Body of pancreas (tissue), 4 donors: Measurements from ENCODE around the gene CCDC50. TPM values are rescaled to one million over a fixed set of nuclear protein-coding genes. Genes with fewer than 3 reads are reported as not detected.

Experiments
- ATAC-seq: fragments of 150-250 bp; one replicate; pipeline ENCODE4 v1.9.1; 2016
- DNase-seq, 4 donors: peaks; one replicate each; pipeline ENCODE4 v3.0.0-alpha.2; 2019
- H3K27ac ChIP-seq, 4 donors: fragments of 200-600 bp; sonication (generic); 1 replicate in 3 of 4; 2 replicates in 1 of 4; pipeline versions ENCODE4 v1.5.1 to v1.6.1; 2016 to 2019; ENCODE audit warnings: mild to moderate bottlenecking in 1 of 4, mixed read lengths in 1 of 4, moderate library complexity in 1 of 4
- H3K27me3 ChIP-seq, 2 donors: fragments of 200-600 bp; sonication (generic); one replicate each; pipeline ENCODE4 v1.6.0; 2016; ENCODE audit warnings: mild to moderate bottlenecking in 1 of 2
- H3K36me3 ChIP-seq, 2 donors: fragments of 200-600 bp; sonication (generic); replicated peaks in 1 of 2; 2 replicates each; pipeline ENCODE4 v1.5.1; 2016; ENCODE audit warnings: low read depth in 2 of 2; ENCODE audit not compliant: insufficient read depth in 1 of 2
- H3K4me1 ChIP-seq: fragments of 200-600 bp; sonication (generic); one replicate; pipeline ENCODE4 v1.6.0; 2016
- H3K4me3 ChIP-seq, 2 donors: fragments of 200-600 bp; sonication (generic); 1 replicate in 1 of 2; 2 replicates in 1 of 2; pipeline ENCODE4 v1.5.1; 2016 to 2019
- H3K9me3 ChIP-seq, 3 donors: fragments of 200-600 bp; sonication (generic); 1 replicate in 2 of 3; 2 replicates in 1 of 3; pipeline ENCODE4 v1.5.1; 2016
- POLR2A ChIP-seq, 3 donors: fragments of 450-650 bp; IDR thresholded peaks; one replicate each; pipeline ENCODE4 v1.6.1; 2016; ENCODE audit warnings: antibody characterized with exemption in 3 of 3, mild to moderate bottlenecking in 2 of 3
- WGBS, 2 donors: methylation state at CpG; one replicate each; pipeline ENCODE4 v1.1.5; 2017; 5-methylcytosine and 5-hydroxymethylcytosine counted together
- intact Hi-C: fragments of 100-400 bp; cut with DNase I; formaldehyde crosslinking; loops from one replicate; pipeline ENCODE4 v1.15.1; 2023
- total RNA-seq, 2 donors: library from RNA; depleted of rRNA; stranded (reverse); fragments of >200 nt; gene quantifications; one replicate each; pipeline ENCODE4 v1.1.0, GENCODE V29; 2016
- TF ChIP-seq, protein P1 (sequence below), 7 experiments: fragments of 450-650 bp in 4 of 7; fragments of 200-600 bp in 3 of 7; sonication (generic) in 3 of 7; IDR thresholded peaks; one replicate each; pipeline ENCODE4 v1.5.1; 2016 to 2019; ENCODE audit warnings: antibody characterized with exemption in 7 of 7

The CCDC50 gene
- total RNA-seq, 2 donors from 2014 or later = 51.1 to 89.3 TPM

DNA sequence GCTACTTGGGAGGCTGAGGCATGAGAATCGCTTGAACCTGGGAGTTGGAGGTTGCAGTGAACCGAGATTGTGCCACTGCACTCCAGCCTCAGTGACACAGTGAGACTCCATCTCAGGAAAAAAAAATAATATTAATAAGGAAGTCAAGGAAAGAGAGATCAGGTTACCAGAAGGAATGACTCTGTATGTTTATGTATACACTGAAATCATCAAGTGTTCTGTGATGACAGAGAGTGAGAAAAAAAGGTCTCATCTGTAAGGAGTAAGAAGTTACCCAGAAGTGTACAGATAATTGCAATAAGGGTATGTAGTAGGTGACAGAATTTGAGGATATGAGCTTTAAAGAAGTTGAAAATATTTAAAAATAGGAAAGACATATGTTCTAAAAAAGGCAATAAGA, 4.3 kb upstream of the CCDC50 start:
- Histone ChIP-seq H3K27me3 (no peaks in the 10 kb centered on the region), H3K4me3 (no peak overlapping the region), H3K27ac (no peak overlapping the region), H3K4me1 (peaks cover 5% of the 10 kb centered on the region), H3K9me3 (no peaks in the 10 kb centered on the region), H3K36me3 (no peaks in the 10 kb centered on the region)
- 81 to 93% methylated on average over 2 of the region's 2 CpGs for WGBS, 2 donors
- intact Hi-C loops = no loop called here
- ATAC-seq = no peak
- TF ChIP-seq, protein P1, sequence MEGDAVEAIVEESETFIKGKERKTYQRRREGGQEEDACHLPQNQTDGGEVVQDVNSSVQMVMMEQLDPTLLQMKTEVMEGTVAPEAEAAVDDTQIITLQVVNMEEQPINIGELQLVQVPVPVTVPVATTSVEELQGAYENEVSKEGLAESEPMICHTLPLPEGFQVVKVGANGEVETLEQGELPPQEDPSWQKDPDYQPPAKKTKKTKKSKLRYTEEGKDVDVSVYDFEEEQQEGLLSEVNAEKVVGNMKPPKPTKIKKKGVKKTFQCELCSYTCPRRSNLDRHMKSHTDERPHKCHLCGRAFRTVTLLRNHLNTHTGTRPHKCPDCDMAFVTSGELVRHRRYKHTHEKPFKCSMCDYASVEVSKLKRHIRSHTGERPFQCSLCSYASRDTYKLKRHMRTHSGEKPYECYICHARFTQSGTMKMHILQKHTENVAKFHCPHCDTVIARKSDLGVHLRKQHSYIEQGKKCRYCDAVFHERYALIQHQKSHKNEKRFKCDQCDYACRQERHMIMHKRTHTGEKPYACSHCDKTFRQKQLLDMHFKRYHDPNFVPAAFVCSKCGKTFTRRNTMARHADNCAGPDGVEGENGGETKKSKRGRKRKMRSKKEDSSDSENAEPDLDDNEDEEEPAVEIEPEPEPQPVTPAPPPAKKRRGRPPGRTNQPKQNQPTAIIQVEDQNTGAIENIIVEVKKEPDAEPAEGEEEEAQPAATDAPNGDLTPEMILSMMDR (IDR thresholded peaks at IDR 0.05) = no peak
- TF ChIP-seq POLR2A (IDR thresholded peaks at IDR 0.05) = no peak
- DNase-seq = no peak

DNA sequence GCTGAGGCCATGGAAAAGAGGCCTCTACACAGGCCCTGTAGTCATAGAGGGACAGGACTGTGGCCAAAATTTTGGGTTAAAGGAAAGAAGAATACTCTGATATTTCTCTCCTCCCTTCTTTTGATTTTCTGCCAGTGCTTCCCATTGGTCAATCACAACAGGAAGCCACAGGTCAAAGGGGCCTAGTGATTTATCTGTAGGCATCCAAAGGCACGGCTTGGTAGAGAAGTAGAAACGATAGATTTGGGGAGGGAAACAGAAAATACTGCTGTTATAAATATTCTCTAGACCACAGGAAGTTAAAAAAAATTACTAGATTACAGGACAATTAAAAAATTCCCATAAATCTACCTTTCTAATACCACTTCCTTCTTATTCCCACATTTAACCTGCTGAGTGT, 1.7 kb upstream of the CCDC50 start:
- Histone ChIP-seq H3K27me3 (no peaks in the 10 kb centered on the region), H3K36me3 (no peaks in the 10 kb centered on the region), H3K4me1 (peaks cover 23% of the 10 kb centered on the region), H3K4me3 (no peak overlapping the region), H3K9me3 (no peaks in the 10 kb centered on the region), H3K27ac (no peak overlapping the region)
- no peak for DNase-seq
- TF ChIP-seq POLR2A (IDR thresholded peaks at IDR 0.05) = no peak
- TF ChIP-seq, protein P1 (IDR thresholded peaks at IDR 0.05) = no peak
- 51 to 88% methylated on average over 2 of the region's 2 CpGs for WGBS, 2 donors
- no peak for ATAC-seq
- intact Hi-C loops = no loop called here

DNA sequence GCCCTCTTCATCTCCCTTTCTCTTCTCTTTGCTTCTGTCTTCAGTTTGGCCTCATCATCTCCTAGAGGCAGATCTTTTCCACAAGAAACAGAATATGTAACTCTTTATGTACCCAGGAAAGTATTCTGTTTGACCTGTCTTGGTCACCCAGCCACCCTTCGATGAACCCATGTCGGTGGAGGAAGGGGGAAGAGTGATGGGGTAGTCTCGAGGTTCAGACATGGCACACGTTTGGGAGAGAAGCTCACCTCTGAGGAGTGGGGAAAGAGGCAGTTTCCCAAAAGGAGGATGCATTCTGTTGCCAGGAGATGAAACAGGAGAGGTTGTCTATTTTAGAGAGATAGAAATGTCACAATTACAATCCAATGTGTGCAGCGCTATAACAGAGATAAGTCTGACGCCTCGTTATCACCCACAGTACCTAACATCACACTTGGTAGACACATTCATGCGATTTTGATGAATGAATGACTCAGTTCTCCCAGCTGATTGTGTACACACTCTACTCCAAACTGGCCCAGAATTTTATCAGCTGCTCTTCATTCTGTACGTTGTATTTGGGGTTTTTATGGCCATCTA, 722 bp upstream of the CCDC50 start:
- DNase-seq = no peak
- intact Hi-C loops = no loop called here
- ATAC-seq = no peak
- 43 to 47% methylated on average over 9 of the region's 9 CpGs for WGBS, 2 donors
- Histone ChIP-seq H3K9me3 (no peaks in the 10 kb centered on the region), H3K27me3 (no peaks in the 10 kb centered on the region), H3K27ac (peak overlapping the region; percentile 93 to 96 (median 96)), H3K4me3 (peak overlapping the region in 1 of 2 donors; percentile 59), H3K36me3 (no peaks in the 10 kb centered on the region), H3K4me1 (peaks cover 32% of the 10 kb centered on the region)
- no peak for TF ChIP-seq POLR2A (IDR thresholded peaks at IDR 0.05)
- TF ChIP-seq, protein P1 (IDR thresholded peaks at IDR 0.05) = no peak

DNA sequence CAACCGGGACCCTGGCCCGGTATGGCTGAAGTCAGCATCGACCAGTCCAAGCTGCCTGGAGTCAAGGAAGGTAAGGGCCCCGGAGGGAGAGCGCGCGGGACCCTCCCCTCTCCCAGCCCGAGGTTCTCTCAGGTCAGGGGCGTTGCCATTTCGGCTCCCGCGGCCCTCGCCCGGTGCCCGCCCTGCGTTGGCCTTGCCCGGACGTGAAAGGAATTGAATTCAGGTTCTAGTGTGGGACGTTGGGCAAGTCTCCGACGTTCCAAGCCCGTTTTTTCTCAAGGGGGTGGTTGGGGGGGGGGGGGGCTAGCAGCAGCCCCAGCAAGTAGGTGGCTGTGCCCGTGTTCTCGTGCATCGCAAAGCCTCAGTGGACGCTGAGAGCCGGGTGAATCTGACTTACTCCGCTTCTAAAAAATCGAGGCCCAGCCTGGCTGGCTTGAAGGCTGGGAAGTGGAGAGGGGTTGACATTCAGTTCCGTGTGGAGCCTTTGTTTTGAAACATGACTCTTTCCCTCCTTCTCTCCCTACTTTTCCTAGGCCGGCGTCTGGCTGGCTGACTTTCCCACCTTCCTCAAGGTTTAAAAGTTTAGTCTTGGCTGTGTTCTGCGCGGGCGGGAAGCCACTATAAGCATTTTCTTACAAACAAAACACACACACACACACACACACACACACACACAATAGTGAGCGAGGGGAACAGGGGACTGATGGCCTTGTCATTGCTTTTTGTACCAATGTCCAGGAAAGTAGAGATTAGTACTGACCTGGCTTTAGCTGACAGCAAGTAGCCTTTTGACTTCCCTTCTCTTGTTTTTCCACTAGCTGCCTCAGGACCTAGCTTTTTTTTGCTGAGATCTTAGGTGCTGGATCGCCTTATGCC, 698 bp downstream of the CCDC50 start, which contains the start of gene UTS2B:
Gene UTS2B, minus strand, starts transcription at position 873 of the 876 bp plus-strand sequence. CDS start 48,337 bp downstream, outside the sequence.
- peaks cover 34% of the 10 kb centered on the region for H3K4me1 ChIP-seq
- ATAC-seq (peak; percentile 70), DNase-seq (peak; percentile 40 to 67 (median 51))
- no peaks in the 10 kb centered on the region for H3K36me3 ChIP-seq
- 1 to 2% methylated on average over 9 to 36 of the region's 37 CpGs for WGBS, 2 donors
- peak within 1 kb of the TSS; percentile 59 to 90 for H3K4me3 ChIP-seq
- no peaks in the 10 kb centered on the region for H3K27me3 ChIP-seq
- no peaks in the 10 kb centered on the region for H3K9me3 ChIP-seq
- peak within 1 kb of the TSS; percentile 93 to 96 (median 96) for H3K27ac ChIP-seq
- intact Hi-C loops = no loop called here
- TF ChIP-seq, protein P1 (IDR thresholded peaks at IDR 0.05) = no peak
- no peak for TF ChIP-seq POLR2A (IDR thresholded peaks at IDR 0.05)
